Naive B cell (primary cell): Measurements from ENCODE around the gene XPO5. TPM values are rescaled to one million over a fixed set of nuclear protein-coding genes. Genes with fewer than 3 reads are reported as not detected.
A peak's percentile ranks its signal among the peaks of the same experiment; 100 is the strongest.
"Not testable (repeated sequence)": the region's sequence is repeated elsewhere in the genome, so short reads cannot be mapped to it uniquely, and the experiment has no call there.

Source experiments
- ATAC-seq, 2 donors: fragments of 150-1000 bp; cut with Tn5 transposase; 2 replicates each; pipeline ENCODE4 v1.10.0; 2021; ENCODE audit warnings: low read depth in 2 of 2, mild to moderate bottlenecking in 2 of 2, moderate library complexity in 2 of 2
- DNase-seq: peaks from one replicate; pipeline ENCODE4 v3.0.0; 2022
- H3K27ac Mint-ChIP-seq, 6 donors: one replicate each; pipeline ENCODE4 v1.8.0; 2020 to 2022; ENCODE audit warnings: mild to moderate bottlenecking in 6 of 6, mixed read lengths in 6 of 6, moderate library complexity in 5 of 6, inconsistent platforms in 2 of 6
- H3K27me3 Mint-ChIP-seq, 3 donors: one replicate each; pipeline ENCODE4 v1.8.0; 2021 to 2022; ENCODE audit warnings: mixed read lengths in 3 of 3, mild to moderate bottlenecking in 1 of 3
- H3K36me3 Mint-ChIP-seq, 2 donors: one replicate each; pipeline ENCODE4 v1.8.0; 2020 to 2022; ENCODE audit warnings: mixed read lengths in 2 of 2, inconsistent platforms in 1 of 2, mild to moderate bottlenecking in 1 of 2
- H3K4me1 Mint-ChIP-seq, 3 donors: one replicate each; pipeline ENCODE4 v1.8.0; 2020 to 2022; ENCODE audit warnings: mixed read lengths in 3 of 3, inconsistent platforms in 1 of 3, mild to moderate bottlenecking in 1 of 3, moderate library complexity in 1 of 3
- H3K4me3 Mint-ChIP-seq, 8 donors: one replicate each; pipeline ENCODE4 v1.8.0; 2020 to 2022; ENCODE audit warnings: mild to moderate bottlenecking in 8 of 8, mixed read lengths in 8 of 8, moderate library complexity in 8 of 8, inconsistent platforms in 2 of 8
- H3K9me3 Mint-ChIP-seq, 7 donors: one replicate each; pipeline ENCODE4 v1.8.0; 2020 to 2022; ENCODE audit warnings: mixed read lengths in 7 of 7, mild to moderate bottlenecking in 5 of 7, inconsistent platforms in 2 of 7, moderate library complexity in 1 of 7
- polyA plus RNA-seq, 6 donors: library from polyadenylated mRNA; unstranded; fragments of 300-500 nt; fragmentation: Illumina TruSeq; gene quantifications; one replicate each; pipeline ENCODE4 v1.2.3, GENCODE V29; 2021; ENCODE audit warnings: low read depth in 6 of 6

XPO5 gene
- polyA plus RNA-seq, 6 donors from 2014 or later, result 5.0 to 15.3 (median 7.7) TPM

- DNase-seq, result no peak
- peaks cover 26 to 50% (median 37%) of the 10 kb centered on the region in 3 donors for H3K4me1 Mint-ChIP-seq
- peaks cover 11 to 18% (median 17%) of the 10 kb centered on the region in 3 donors for H3K27me3 Mint-ChIP-seq
- H3K27ac Mint-ChIP-seq, result peak overlapping the region; percentile 31 to 84 (median 78)
- ATAC-seq, result peak in 1 of 2 donors; percentile 4
- H3K36me3 Mint-ChIP-seq, result peaks cover 13 to 14% of the 10 kb centered on the region in 2 donors
- H3K9me3 Mint-ChIP-seq, result no peaks in the 10 kb centered on the region
- H3K4me3 Mint-ChIP-seq, result peak overlapping the region; percentile 78 to 93 (median 88)
Measured at GRCh38 chr6:43509142-43509983, 66.5 kb downstream of the XPO5 start.

DNA sequence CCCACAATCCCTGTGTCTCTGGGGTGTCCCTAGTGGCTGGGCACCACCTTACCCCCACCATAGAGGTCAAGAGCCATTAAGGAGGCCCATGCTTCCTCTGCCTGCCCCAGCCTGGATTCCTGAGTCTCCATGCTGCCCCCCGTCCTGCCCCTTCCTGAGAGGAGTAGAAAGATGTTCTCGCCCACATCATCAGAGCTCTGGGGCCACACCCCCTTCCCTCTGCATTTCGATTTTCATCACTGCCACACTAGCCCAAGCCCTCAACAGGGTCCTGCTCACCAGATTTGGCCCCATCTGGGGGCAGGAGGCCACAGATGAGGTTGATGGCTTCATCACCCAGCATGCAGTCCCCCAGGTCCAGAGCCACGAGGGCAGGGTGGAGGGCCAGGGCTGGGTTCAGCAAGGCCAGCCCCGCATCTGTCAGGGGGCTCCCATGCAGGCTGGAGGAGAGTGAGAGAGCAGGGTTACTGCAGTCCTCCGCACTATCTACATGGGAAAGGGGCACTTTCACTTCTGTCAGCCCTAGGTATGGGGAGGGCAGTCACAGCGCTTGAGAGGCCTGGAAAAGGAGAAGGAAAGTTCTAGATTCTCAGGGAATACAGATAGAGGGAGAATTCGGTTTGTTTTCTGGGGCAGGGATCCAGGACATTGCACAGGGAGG is 67.2 kb downstream of the XPO5 start:
- H3K36me3 Mint-ChIP-seq, result peaks cover 12 to 18% of the 10 kb centered on the region in 2 donors

GRCh38 chr6:43506667-43507471 is 69.0 kb downstream of the XPO5 start:
- Mint-ChIP-seq H3K27me3 (peaks cover 11 to 18% (median 17%) of the 10 kb centered on the region in 3 donors), H3K36me3 (peaks cover 4 to 34% of the 10 kb centered on the region in 2 donors), H3K4me3 (peak overlapping the region in 1 of 8 donors; percentile 66), H3K27ac (peak overlapping the region in 2 of 6 donors; percentile 44 to 84), H3K9me3 (no peaks in the 10 kb centered on the region), H3K4me1 (peaks cover 18 to 41% (median 28%) of the 10 kb centered on the region in 3 donors)
- DNase-seq, result peak; percentile 74
- peak; percentile 60 to 65 for ATAC-seq

More for the DNA sequence above, 67.2 kb downstream of the XPO5 start:
- peak overlapping the region in 5 of 6 donors; percentile 36 to 84 (median 80) for H3K27ac Mint-ChIP-seq
- H3K4me3 Mint-ChIP-seq, result peak overlapping the region; percentile 55 to 93 (median 88)
- H3K9me3 Mint-ChIP-seq, result no peaks in the 10 kb centered on the region
- no peak for ATAC-seq
- H3K4me1 Mint-ChIP-seq, result peaks cover 26 to 49% (median 34%) of the 10 kb centered on the region in 3 donors
- no peak for DNase-seq
- peaks cover 11 to 18% (median 17%) of the 10 kb centered on the region in 3 donors for H3K27me3 Mint-ChIP-seq

GRCh38 chr6:43506171-43506570 is 69.7 kb downstream of the XPO5 start:
- ATAC-seq (no peak), DNase-seq (no peak)
- Mint-ChIP-seq H3K9me3 (no peaks in the 10 kb centered on the region), H3K36me3 (peaks cover 7 to 41% of the 10 kb centered on the region in 2 donors), H3K27me3 (peaks cover 11 to 18% (median 17%) of the 10 kb centered on the region in 3 donors), H3K4me1 (peaks cover 14 to 36% (median 22%) of the 10 kb centered on the region in 3 donors), H3K27ac (peak overlapping the region in 1 of 6 donors; percentile 84), H3K4me3 (no peak overlapping the region)

DNA sequence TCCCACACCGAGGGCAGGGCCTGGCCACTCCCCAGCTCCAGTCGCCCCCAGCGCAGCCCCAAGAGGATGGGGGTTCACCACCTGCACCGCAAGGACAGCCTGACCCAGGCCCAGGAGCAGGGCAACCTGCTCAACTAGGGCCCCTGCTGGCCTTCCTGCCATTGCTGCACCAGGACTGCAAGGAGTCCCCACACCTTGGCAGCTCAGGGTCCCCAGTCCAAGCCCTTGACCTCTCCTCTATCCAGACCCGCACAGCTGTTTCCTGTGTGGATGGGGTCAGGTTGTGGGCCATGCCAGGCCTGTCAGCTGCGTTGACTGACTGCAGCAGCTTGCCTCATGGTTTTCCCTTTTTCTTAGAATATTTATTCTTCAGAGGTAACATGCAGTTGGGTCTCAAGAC is 70.1 kb downstream of the XPO5 start:
- peaks cover 14 to 34% (median 20%) of the 10 kb centered on the region in 3 donors for H3K4me1 Mint-ChIP-seq
- no peak overlapping the region for H3K4me3 Mint-ChIP-seq
- H3K27ac Mint-ChIP-seq, result no peak overlapping the region
- ATAC-seq (no peak), DNase-seq (no peak)
- H3K27me3 Mint-ChIP-seq, result peaks cover 11 to 18% (median 17%) of the 10 kb centered on the region in 3 donors
- no peaks in the 10 kb centered on the region for H3K9me3 Mint-ChIP-seq
- peaks cover 8 to 44% of the 10 kb centered on the region in 2 donors for H3K36me3 Mint-ChIP-seq

- H3K27ac Mint-ChIP-seq, result peak overlapping the region in 1 of 6 donors; percentile 54
Measured at GRCh38 chr6:43504756-43505593, 70.9 kb downstream of the XPO5 start.

DNA sequence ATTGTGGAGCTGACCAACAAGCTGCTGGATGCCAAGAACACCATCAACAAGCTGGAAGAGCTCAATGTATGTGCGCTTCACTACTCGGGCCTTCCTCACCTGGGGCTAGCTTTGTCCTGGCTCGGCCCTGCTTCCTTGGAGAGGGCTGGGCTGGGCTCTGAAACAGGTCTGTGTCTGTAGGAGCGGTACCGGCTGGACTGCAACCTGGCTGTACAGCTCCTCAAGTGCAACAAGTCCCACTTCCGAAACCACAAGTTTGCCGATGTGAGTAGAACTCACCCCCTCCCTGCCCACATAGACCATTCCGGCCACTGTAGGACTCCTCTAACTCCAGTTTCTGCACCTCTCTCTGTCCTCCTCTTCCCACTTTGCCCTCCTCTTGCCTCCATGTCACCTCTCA is 72.4 kb downstream of the XPO5 start:
- peaks cover 11 to 36% of the 10 kb centered on the region in 2 donors for H3K36me3 Mint-ChIP-seq
- peaks cover under 1 to 6% (median 5%) of the 10 kb centered on the region in 3 donors for H3K27me3 Mint-ChIP-seq
- H3K4me3 Mint-ChIP-seq, result no peak overlapping the region
- no peaks in the 10 kb centered on the region for H3K9me3 Mint-ChIP-seq
- peaks cover 4 to 18% (median 11%) of the 10 kb centered on the region in 3 donors for H3K4me1 Mint-ChIP-seq
- DNase-seq, result no peak
- peak overlapping the region in 1 of 6 donors; percentile 16 for H3K27ac Mint-ChIP-seq
- no peak for ATAC-seq

More at GRCh38 chr6:43504756-43505593, 70.9 kb downstream of the XPO5 start:
- no peak for ATAC-seq
- peaks cover 14 to 30% (median 20%) of the 10 kb centered on the region in 3 donors for H3K4me1 Mint-ChIP-seq
- no peak overlapping the region for H3K4me3 Mint-ChIP-seq
- peaks cover 11 to 18% (median 17%) of the 10 kb centered on the region in 3 donors for H3K27me3 Mint-ChIP-seq
- peaks cover 11 to 44% of the 10 kb centered on the region in 2 donors for H3K36me3 Mint-ChIP-seq
- no peak for DNase-seq
- no peaks in the 10 kb centered on the region for H3K9me3 Mint-ChIP-seq

DNA sequence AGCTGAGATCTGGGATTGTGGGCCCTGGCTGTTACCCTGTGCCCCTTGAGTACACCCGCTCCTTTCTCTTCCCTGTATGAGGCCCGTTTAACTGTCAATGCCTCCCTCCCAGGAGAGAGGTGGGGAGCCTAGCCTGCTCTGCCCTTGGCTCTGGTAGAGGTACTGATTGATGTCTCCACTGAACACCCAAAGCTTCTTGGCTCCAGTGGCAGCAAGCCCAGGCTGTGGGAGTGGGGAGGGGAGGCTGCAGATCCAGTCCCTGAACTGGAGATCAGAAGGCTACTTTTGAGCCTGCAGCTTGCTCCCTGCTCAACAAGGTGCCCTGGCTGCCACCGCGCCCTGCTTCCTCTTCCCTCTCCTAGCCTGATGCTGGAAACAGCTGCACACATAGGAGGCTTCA is 73.2 kb downstream of the XPO5 start:
- H3K36me3 Mint-ChIP-seq, result peaks cover 11 to 36% of the 10 kb centered on the region in 2 donors
- H3K27ac Mint-ChIP-seq, result peak overlapping the region in 1 of 6 donors; percentile 88

GRCh38 chr6:43500921-43501320 is 74.9 kb downstream of the XPO5 start:
- Mint-ChIP-seq H3K27ac (peak overlapping the region in 2 of 6 donors; percentile 21 to 33), H3K36me3 (peaks cover 11 to 30% of the 10 kb centered on the region in 2 donors), H3K27me3 (no peaks in the 10 kb centered on the region), H3K4me1 (no peaks in the 10 kb centered on the region), H3K4me3 (no peak overlapping the region), H3K9me3 (no peaks in the 10 kb centered on the region)
- no peak for ATAC-seq
- DNase-seq, result no peak

More for the DNA sequence above, 73.2 kb downstream of the XPO5 start:
- Mint-ChIP-seq H3K9me3 (no peaks in the 10 kb centered on the region), H3K4me1 (peaks cover 2 to 17% (median 7%) of the 10 kb centered on the region in 3 donors), H3K27me3 (no peaks in the 10 kb centered on the region), H3K4me3 (no peak overlapping the region)
- ATAC-seq (no peak), DNase-seq (no peak)

DNA sequence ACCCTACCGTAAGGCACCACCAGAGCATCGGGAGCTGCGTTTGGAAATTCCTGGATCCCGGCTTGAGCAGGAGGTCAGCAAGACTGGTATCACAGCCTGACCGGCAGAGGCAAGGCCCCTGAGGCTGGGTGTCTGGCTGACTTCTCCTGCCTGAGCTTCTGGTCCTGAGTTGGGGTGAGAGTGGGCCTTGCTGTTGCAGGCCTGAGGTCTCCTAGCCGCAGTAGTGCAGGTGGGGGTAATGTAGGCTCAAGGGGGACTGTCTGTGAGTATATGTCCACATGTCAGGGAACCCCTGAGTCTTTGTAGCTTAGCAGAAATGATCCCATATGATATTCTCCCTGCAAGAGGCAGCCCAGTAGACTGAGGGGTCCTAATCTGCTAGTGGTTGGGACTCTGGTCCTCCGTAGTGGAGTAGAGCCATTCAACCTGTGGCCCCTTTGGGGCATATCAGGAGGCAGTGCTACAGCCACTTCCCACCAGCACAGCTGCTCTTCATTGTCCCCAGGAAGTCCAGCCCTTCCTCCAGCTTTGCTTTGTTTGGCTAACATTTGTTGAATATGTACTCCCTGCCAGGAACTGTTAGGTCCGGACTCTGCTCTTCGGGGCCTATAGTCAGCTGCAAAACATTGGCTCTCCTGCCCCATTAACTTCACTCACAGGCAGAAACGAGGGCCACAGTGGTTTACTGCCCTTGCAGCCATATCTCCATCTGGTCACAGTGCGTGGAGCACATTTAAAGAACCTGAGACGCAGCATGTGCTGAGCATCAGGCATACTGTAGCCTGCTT is 76.6 kb downstream of the XPO5 start:
- Mint-ChIP-seq H3K4me1 (peaks cover 6 to 8% (median 7%) of the 10 kb centered on the region in 3 donors), H3K27me3 (no peaks in the 10 kb centered on the region), H3K4me3 (no peak overlapping the region), H3K9me3 (no peaks in the 10 kb centered on the region), H3K36me3 (peaks cover 11 to 30% of the 10 kb centered on the region in 2 donors), H3K27ac (no peak overlapping the region)
- DNase-seq (no peak), ATAC-seq (no peak)

- not testable (repeated sequence) for ATAC-seq, DNase-seq, H3K4me3 Mint-ChIP-seq, H3K9me3 Mint-ChIP-seq, H3K27me3 Mint-ChIP-seq
- Mint-ChIP-seq H3K4me1 (peaks cover 7 to 12% (median 8%) of the 10 kb centered on the region in 3 donors), H3K36me3 (peaks cover 11 to 23% of the 10 kb centered on the region in 2 donors), H3K27ac (peak overlapping the region in 1 of 6 donors; percentile 32)
Measured at GRCh38 chr6:43498291-43498690, 77.5 kb downstream of the XPO5 start.
